Tibial nerve (tissue), 4 donors: Measurements from ENCODE around the gene CPS1.

Source experiments
- EP300 ChIP-seq, 2 donors: sonication (generic); formaldehyde crosslinking; IDR thresholded peaks; one replicate each; pipeline ENCODE4 v1.6.1; 2017; ENCODE audit warnings: antibody characterized with exemption in 2 of 2, mild to moderate bottlenecking in 1 of 2
- POLR2A ChIP-seq, 2 donors: fragments of 450-650 bp; IDR thresholded peaks; one replicate each; pipeline ENCODE4 v1.6.1; 2017; ENCODE audit warnings: antibody characterized with exemption in 2 of 2, mild to moderate bottlenecking in 2 of 2, moderate library complexity in 2 of 2
- TF ChIP-seq, protein P1 (sequence below), 5 experiments: fragments of 200-600 bp in 3 of 5; fragments of 450-650 bp in 2 of 5; sonication (generic) in 3 of 5; IDR thresholded peaks; one replicate each; pipeline ENCODE4 v1.5.1; 2016 to 2019; ENCODE audit warnings: antibody characterized with exemption in 5 of 5, mild to moderate bottlenecking in 3 of 5, moderate library complexity in 2 of 5

DNA sequence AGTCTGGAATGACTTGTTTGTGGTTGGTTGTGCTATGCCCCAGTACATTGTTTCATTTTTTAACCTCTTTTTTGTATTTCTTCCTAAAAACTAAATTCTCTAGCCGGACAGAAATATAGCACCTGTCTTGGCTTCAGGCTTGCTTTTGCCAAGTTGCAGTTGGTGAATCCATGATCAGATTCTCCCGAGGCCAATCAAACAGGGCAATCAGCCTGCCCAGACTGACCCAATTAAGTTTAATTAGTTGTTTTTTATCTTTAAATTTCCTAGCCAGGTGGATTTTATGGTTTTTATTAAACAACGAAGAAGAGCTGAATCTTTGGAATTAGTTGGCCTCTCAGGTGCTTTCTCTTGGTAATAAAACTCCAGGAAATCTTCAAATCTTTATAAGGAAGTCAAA, 162.1 kb downstream of the CPS1 start:
- TF ChIP-seq, protein P1, sequence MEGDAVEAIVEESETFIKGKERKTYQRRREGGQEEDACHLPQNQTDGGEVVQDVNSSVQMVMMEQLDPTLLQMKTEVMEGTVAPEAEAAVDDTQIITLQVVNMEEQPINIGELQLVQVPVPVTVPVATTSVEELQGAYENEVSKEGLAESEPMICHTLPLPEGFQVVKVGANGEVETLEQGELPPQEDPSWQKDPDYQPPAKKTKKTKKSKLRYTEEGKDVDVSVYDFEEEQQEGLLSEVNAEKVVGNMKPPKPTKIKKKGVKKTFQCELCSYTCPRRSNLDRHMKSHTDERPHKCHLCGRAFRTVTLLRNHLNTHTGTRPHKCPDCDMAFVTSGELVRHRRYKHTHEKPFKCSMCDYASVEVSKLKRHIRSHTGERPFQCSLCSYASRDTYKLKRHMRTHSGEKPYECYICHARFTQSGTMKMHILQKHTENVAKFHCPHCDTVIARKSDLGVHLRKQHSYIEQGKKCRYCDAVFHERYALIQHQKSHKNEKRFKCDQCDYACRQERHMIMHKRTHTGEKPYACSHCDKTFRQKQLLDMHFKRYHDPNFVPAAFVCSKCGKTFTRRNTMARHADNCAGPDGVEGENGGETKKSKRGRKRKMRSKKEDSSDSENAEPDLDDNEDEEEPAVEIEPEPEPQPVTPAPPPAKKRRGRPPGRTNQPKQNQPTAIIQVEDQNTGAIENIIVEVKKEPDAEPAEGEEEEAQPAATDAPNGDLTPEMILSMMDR (IDR thresholded peaks at IDR 0.05), result no peak
- TF ChIP-seq POLR2A (IDR thresholded peaks at IDR 0.05), result no peak
- no peak for TF ChIP-seq EP300 (IDR thresholded peaks at IDR 0.05)
